ENCODE data around the gene DTD1.

DNA sequence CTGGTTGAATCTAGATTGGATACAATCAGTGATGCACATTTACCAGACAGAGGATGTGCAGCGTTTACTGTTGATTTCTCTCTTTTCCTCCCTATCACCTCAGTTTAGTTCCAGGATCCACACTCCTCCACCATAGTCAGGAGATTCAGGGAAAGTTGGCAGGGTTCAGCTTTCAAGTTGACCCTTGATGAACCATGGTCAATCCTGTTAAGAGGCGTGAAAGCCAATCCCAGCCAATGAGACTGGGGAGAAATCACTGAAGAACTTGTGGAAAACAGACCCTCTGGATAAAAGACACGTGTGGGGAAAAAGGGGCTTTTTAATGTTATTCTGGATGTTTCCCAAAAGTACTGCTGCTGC lies 206.6 kb downstream of the DTD1 start:
- TF ChIP-seq, protein P1, sequence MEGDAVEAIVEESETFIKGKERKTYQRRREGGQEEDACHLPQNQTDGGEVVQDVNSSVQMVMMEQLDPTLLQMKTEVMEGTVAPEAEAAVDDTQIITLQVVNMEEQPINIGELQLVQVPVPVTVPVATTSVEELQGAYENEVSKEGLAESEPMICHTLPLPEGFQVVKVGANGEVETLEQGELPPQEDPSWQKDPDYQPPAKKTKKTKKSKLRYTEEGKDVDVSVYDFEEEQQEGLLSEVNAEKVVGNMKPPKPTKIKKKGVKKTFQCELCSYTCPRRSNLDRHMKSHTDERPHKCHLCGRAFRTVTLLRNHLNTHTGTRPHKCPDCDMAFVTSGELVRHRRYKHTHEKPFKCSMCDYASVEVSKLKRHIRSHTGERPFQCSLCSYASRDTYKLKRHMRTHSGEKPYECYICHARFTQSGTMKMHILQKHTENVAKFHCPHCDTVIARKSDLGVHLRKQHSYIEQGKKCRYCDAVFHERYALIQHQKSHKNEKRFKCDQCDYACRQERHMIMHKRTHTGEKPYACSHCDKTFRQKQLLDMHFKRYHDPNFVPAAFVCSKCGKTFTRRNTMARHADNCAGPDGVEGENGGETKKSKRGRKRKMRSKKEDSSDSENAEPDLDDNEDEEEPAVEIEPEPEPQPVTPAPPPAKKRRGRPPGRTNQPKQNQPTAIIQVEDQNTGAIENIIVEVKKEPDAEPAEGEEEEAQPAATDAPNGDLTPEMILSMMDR (IDR thresholded peaks at IDR 0.05) = no peak
- TF ChIP-seq POLR2AphosphoS5 (IDR thresholded peaks at IDR 0.05) = no peak
- TF ChIP-seq POLR2A (IDR thresholded peaks at IDR 0.05) = no peak

Data from breast epithelium (tissue), 3 donors.